HG03045 (cell line): ENCODE results near the gene LRP1-AS.

Source experiments
- ATAC-seq: cut with Tn5 transposase; IDR thresholded peaks from one replicate; pipeline ENCODE4 v1.9.1; 2021; ENCODE audit warnings: mild to moderate bottlenecking, moderate library complexity; ENCODE audit not compliant: unreplicated experiment

Gene LRP1-AS

GRCh38 chr12:57101892-57102695 is 45.3 kb downstream of the LRP1-AS start:
- no peak for ATAC-seq

GRCh38 chr12:57099766-57100165 is 47.7 kb downstream of the LRP1-AS start:
- ATAC-seq, result no peak

- no peak for ATAC-seq
Measured at GRCh38 chr12:57099047-57099714, 48.2 kb downstream of the LRP1-AS start.

- ATAC-seq, result no peak
Measured at GRCh38 chr12:57098546-57098945, 48.9 kb downstream of the LRP1-AS start.

- no peak for ATAC-seq
Measured at GRCh38 chr12:57097554-57097835, 49.9 kb downstream of the LRP1-AS start.

GRCh38 chr12:57096748-57097553 is 50.5 kb downstream of the LRP1-AS start:
- no peak for ATAC-seq

GRCh38 chr12:57096099-57096572 is 51.3 kb downstream of the LRP1-AS start:
- ATAC-seq, result no peak

- ATAC-seq, result no peak
Measured at GRCh38 chr12:57095440-57095839, 52.0 kb downstream of the LRP1-AS start.
